HepG2 (cell line): Measurements from ENCODE around the gene FAM171A2. TPM values are rescaled to one million over a fixed set of nuclear protein-coding genes. Genes with fewer than 3 reads are reported as not detected.

Experiments
- AGO1 ChIP-seq: fragments of 200-400 bp; formaldehyde crosslinking; IDR thresholded peaks from 2 replicates; pipeline ENCODE4 v1.6.1; 2017; ENCODE audit warnings: mild to moderate bottlenecking, low read depth, low read length, moderate library complexity; ENCODE audit not compliant: poor library complexity, severe bottlenecking
- ARID2 ChIP-seq: sonication (generic); formaldehyde crosslinking; IDR thresholded peaks from 2 replicates; pipeline ENCODE4 v1.8.1; 2022; ENCODE audit warnings: mild to moderate bottlenecking, missing genetic modification reagents, borderline replicate concordance
- GLI4 ChIP-seq: sonication (generic); formaldehyde crosslinking; IDR thresholded peaks from 2 replicates; pipeline ENCODE4 v1.5.1; 2020; ENCODE audit warnings: missing genetic modification reagents, mild to moderate bottlenecking, moderate library complexity, borderline replicate concordance
- HDAC6 ChIP-seq: fragments of 200-600 bp; sonication (generic); IDR thresholded peaks from 2 replicates; pipeline ENCODE4 v1.7.0; 2017; ENCODE audit warnings: mild to moderate bottlenecking, antibody characterized with exemption, low read length, low read depth
- KDM6A ChIP-seq: IDR thresholded peaks from 2 replicates; pipeline ENCODE4 v1.6.1; 2016; ENCODE audit warnings: low read depth
- MXD4 ChIP-seq: IDR thresholded peaks from 2 replicates; pipeline ENCODE4 v1.6.1; 2016; ENCODE audit warnings: mild to moderate bottlenecking, missing biosample characterization, missing genetic modification reagents
- NR2F6 ChIP-seq, 2 experiments: IDR thresholded peaks; 2 replicates each; pipeline ENCODE4 v1.6.1; 2016; ENCODE audit warnings: antibody characterized with exemption in 1 of 2, mild to moderate bottlenecking in 1 of 2
- POLR2AphosphoS2 ChIP-seq: IDR thresholded peaks from 2 replicates; pipeline ENCODE4 v1.6.1; 2011; ENCODE audit warnings: low read depth, low read length, improper control_type of control experiment
- RARG ChIP-seq: sonication (generic); formaldehyde crosslinking; IDR thresholded peaks from 2 replicates; pipeline ENCODE4 v1.4.0; 2020; ENCODE audit warnings: low read depth, mild to moderate bottlenecking, missing genetic modification reagents
- RXRB ChIP-seq: IDR thresholded peaks from 2 replicates; pipeline ENCODE4 v1.6.1; 2016; ENCODE audit warnings: borderline replicate concordance, missing genetic modification reagents, missing compliant biosample characterization
- ZSCAN30 ChIP-seq: sonication (generic); formaldehyde crosslinking; IDR thresholded peaks from 2 replicates; pipeline ENCODE4 v1.5.0; 2020; ENCODE audit warnings: mild to moderate bottlenecking, missing genetic modification reagents
- polyA plus RNA-seq, 8 experiments: library from polyadenylated mRNA; depleted of rRNA in 3 of 8; stranded (reverse) in 7 of 8; unstranded in 1 of 8; fragments of >200 nt; fragmentation: Illumina TruSeq in 4 of 8; extraction: Trizol in 4 of 8; gene quantifications; 2 replicates each; pipeline versions ENCODE4 v1.2.1 to v1.2.3, GENCODE V29; 2011 to 2016; ENCODE audit warnings: low read depth in 4 of 8, missing spikeins in 1 of 8, mixed read lengths in 1 of 8; ENCODE audit not compliant: insufficient read depth in 1 of 8
- total RNA-seq, 5 experiments: library from RNA; depleted of rRNA; stranded (reverse); fragments of >200 nt; fragmentation: Illumina TruSeq; extraction: Trizol; gene quantifications; 2 replicates each; pipeline ENCODE4 v1.2.3, GENCODE V29; 2016; ENCODE audit warnings: low read depth in 1 of 5
- TF ChIP-seq, protein P1 (sequence below): sonication (generic); formaldehyde crosslinking; IDR thresholded peaks from 2 replicates; pipeline ENCODE4 v1.4.0; 2020; ENCODE audit warnings: missing genetic modification reagents
- TF ChIP-seq, protein P2 (sequence below): sonication (generic); formaldehyde crosslinking; IDR thresholded peaks from 2 replicates; pipeline ENCODE4 v1.5.0; 2020; ENCODE audit warnings: missing genetic modification reagents, mild to moderate bottlenecking, borderline replicate concordance
- TF ChIP-seq, protein P3 (sequence below): sonication (generic); formaldehyde crosslinking; IDR thresholded peaks from 2 replicates; pipeline ENCODE4 v1.8.0; 2023; ENCODE audit warnings: mild to moderate bottlenecking, missing genetic modification reagents
- TF ChIP-seq, protein P4 (sequence below): sonication (generic); formaldehyde crosslinking; IDR thresholded peaks from 2 replicates; pipeline ENCODE4 v1.5.0; 2020; ENCODE audit warnings: mild to moderate bottlenecking, missing genetic modification reagents, moderate library complexity
- TF ChIP-seq, protein P5 (sequence below): sonication (generic); formaldehyde crosslinking; IDR thresholded peaks from 2 replicates; pipeline ENCODE4 v1.8.0; 2022; ENCODE audit warnings: missing genetic modification reagents, mild to moderate bottlenecking, inconsistent platforms, borderline replicate concordance

The FAM171A2 gene
- total and polyA plus RNA-seq, 2 of the 13 experiments (the other 11 are each of a cell fraction or from before 2014, with no cell fraction given): 1.8 to 3.6 TPM

DNA sequence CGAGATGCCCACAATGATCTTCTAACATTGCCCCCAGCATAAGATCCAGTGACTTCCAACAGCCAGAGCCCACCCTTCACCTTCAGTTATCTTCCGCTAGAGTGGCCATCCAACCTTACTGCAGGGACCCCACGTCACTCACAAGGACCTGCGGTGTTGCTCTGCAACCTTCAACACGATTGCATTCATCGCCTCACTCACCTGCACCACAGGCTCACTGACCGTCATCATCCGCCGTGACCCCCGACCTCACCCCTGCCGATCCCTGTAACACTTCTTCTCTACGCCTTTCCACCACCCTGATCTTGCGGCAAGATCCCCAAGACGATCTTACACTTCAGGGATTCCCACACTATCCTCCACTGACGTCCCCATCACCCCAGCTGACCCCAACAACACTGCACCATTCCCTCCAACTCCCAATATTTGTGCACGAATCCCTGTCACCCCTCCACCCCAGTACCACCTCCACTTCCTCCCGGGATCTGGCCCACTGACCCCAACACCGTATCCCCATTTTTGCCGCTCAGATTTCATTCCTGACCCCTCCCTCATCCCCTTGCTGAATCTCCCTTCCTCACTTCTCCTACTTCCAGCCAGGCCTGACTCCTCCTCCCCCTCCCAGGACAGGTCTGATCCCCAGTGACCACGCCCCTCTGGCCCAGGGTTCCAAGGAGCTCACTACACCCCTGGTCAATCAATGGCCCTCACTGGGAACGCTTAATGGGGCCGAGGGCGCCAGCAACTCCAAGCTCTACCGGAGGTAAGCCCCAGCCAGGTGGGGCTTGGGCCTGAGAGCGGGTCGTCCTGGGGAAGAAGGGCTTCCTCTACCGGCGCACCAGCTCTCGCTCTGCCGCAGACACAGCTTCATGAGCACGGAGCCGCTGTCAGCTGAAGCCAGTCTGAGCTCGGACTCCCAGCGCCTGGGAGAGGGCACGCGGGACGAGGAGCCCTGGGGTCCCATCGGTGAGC is 47.6 kb downstream of the FAM171A2 start (continued):
- TF ChIP-seq ZSCAN30 (CRISPR knock-in tag) (no peak), NR2F6 (IDR thresholded peaks at IDR 0.05) (no peak), NR2F6 (CRISPR knock-in tag; IDR thresholded peaks at IDR 0.05) (no peak), AGO1 (peak; percentile 89), KDM6A (CRISPR knock-in tag) (no peak), ARID2 (CRISPR knock-in tag) (no peak), RARG (CRISPR knock-in tag) (no peak), MXD4 (no peak), POLR2AphosphoS2 (no peak), HDAC6 (no peak), RXRB (CRISPR knock-in tag) (no peak), GLI4 (no peak)
- TF ChIP-seq, protein P1, sequence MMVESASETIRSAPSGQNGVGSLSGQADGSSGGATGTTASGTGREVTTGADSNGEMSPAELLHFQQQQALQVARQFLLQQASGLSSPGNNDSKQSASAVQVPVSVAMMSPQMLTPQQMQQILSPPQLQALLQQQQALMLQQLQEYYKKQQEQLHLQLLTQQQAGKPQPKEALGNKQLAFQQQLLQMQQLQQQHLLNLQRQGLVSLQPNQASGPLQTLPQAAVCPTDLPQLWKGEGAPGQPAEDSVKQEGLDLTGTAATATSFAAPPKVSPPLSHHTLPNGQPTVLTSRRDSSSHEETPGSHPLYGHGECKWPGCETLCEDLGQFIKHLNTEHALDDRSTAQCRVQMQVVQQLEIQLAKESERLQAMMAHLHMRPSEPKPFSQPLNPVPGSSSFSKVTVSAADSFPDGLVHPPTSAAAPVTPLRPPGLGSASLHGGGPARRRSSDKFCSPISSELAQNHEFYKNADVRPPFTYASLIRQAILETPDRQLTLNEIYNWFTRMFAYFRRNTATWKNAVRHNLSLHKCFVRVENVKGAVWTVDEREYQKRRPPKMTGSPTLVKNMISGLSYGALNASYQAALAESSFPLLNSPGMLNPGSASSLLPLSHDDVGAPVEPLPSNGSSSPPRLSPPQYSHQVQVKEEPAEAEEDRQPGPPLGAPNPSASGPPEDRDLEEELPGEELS (CRISPR knock-in tag): no peak
- TF ChIP-seq, protein P2, sequence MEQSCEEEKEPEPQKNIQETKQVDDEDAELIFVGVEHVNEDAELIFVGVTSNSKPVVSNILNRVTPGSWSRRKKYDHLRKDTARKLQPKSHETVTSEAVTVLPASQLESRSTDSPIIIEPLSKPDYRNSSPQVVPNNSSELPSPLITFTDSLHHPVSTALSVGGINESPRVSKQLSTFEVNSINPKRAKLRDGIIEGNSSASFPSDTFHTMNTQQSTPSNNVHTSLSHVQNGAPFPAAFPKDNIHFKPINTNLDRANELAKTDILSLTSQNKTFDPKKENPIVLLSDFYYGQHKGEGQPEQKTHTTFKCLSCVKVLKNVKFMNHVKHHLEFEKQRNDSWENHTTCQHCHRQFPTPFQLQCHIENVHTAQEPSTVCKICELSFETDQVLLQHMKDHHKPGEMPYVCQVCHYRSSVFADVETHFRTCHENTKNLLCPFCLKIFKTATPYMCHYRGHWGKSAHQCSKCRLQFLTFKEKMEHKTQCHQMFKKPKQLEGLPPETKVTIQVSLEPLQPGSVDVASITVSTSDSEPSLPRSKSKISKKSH (CRISPR knock-in tag): peak; percentile 26; the same call in 1 of the 2 replicates
- TF ChIP-seq, protein P3, sequence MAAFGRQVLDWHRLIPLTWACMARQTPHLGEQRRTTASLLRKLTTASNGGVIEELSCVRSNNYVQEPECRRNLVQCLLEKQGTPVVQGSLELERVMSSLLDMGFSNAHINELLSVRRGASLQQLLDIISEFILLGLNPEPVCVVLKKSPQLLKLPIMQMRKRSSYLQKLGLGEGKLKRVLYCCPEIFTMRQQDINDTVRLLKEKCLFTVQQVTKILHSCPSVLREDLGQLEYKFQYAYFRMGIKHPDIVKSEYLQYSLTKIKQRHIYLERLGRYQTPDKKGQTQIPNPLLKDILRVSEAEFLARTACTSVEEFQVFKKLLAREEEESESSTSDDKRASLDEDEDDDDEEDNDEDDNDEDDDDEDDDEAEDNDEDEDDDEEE: no peak
- TF ChIP-seq, protein P4, sequence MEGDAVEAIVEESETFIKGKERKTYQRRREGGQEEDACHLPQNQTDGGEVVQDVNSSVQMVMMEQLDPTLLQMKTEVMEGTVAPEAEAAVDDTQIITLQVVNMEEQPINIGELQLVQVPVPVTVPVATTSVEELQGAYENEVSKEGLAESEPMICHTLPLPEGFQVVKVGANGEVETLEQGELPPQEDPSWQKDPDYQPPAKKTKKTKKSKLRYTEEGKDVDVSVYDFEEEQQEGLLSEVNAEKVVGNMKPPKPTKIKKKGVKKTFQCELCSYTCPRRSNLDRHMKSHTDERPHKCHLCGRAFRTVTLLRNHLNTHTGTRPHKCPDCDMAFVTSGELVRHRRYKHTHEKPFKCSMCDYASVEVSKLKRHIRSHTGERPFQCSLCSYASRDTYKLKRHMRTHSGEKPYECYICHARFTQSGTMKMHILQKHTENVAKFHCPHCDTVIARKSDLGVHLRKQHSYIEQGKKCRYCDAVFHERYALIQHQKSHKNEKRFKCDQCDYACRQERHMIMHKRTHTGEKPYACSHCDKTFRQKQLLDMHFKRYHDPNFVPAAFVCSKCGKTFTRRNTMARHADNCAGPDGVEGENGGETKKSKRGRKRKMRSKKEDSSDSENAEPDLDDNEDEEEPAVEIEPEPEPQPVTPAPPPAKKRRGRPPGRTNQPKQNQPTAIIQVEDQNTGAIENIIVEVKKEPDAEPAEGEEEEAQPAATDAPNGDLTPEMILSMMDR (CRISPR knock-in tag): 0 out of 2 replicates have a peak, but pooled peaks have one; percentile 10
- TF ChIP-seq, protein P5, sequence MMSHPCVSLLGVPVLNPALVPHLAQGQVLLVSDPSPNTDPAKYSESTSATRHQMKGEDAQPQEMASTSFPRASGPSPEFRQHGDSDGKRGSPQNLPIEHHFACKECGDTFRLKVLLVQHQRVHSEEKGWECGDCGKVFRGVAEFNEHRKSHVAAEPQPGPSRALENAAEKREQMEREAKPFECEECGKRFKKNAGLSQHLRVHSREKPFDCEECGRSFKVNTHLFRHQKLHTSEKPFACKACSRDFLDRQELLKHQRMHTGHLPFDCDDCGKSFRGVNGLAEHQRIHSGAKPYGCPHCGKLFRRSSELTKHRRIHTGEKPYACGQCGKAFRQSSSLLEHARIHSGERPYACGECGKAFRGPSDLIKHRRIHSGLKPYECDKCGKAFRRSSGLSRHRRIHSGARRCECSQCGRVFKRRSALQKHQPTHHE (CRISPR knock-in tag): no peak
